Measurements from ENCODE around the gene EMC8.
"Not testable (repeated sequence)": the region's sequence is repeated elsewhere in the genome, so short reads cannot be mapped to it uniquely, and the experiment has no call there.

Gene EMC8

GRCh38 chr16:85799497-85800320, at the start of gene EMC8, which contains the start of gene COX4I1:
Gene EMC8, minus strand, starts transcription at chr16:85799544. Its CDS starts 249 bp downstream, at chr16:85799295.
Gene COX4I1, plus strand, starts transcription at chr16:85799695. Its CDS starts 1,511 bp downstream, at chr16:85801206.
- DNase-seq (ENCODE audit: low read depth in 2 of 2), result peak; percentile 83 to 84

GRCh38 chr16:85848986-85849385, 49.6 kb upstream of the EMC8 start:
- DNase-seq (ENCODE audit: low read depth in 2 of 2), result no peak

- DNase-seq (ENCODE audit: low read depth in 2 of 2), result no peak
Measured at GRCh38 chr16:85847681-85848601, 48.6 kb upstream of the EMC8 start.

DNA sequence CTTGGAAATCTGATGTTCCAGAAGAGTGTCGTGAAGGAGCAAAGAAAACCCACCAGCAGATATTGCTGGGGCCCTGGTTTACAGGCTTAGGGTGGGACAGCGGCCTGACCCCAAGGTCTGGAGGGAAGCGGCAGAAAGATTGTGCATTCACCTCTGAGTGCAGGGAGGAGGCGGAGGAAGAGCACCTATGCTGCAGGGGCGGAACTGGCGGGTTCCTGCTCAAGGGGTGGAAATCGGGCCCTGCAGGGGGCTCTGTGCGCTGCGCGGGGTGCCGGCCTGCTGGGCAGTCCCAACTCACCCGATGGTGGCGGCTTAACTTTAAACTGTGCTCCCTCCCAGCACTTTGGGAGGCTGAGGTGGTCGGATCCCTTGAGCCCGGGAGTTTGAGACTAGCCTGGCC, 47.7 kb upstream of the EMC8 start:
- DNase-seq (ENCODE audit: low read depth in 2 of 2), result no peak

DNA sequence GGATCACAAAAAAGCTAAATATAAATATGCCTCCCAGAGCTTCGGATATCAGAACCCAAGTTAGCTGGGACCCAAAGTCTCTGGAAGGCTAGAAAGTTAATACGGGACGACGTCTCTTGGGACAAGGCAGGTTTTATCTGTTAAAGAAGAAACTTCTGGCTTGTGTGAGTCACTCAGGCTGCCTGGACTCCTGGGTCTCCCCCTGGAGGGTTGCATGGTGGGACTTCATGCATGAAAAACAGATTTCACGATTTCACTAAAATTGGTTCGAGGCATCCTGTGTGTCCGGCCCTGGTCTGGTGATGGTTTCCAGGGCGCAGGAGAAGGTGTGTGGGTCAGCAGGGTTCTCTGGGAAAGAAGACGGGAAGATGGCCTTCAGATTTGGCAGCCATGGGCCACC, 47.1 kb upstream of the EMC8 start:
- DNase-seq (ENCODE audit: low read depth in 2 of 2), result no peak

DNA sequence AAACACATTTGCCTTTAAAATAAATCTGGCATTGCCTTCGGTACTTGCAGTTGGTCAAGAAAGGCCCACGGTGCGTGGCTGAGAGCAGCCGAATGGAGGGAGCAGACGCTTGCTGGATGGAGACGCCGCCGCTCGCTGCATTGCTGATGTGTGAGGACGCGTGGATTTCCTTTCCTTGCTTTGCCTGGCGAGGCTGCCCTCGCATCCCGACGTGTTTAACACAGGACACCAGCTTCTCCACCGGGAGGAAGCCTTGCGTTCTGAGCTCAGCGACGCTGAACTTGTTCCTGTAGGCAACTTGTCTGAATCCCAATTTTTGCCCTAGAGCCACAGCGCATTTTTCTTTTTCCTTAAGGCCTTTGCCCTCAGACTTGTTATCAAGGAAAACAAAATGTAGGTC, 45.9 kb upstream of the EMC8 start:
- DNase-seq (ENCODE audit: low read depth in 2 of 2), result no peak

- DNase-seq (ENCODE audit: low read depth in 2 of 2), result no peak
Measured at GRCh38 chr16:85844786-85845185, 45.4 kb upstream of the EMC8 start.

GRCh38 chr16:85844169-85844481, 44.8 kb upstream of the EMC8 start:
- no peak for DNase-seq (ENCODE audit: low read depth in 2 of 2)

DNA sequence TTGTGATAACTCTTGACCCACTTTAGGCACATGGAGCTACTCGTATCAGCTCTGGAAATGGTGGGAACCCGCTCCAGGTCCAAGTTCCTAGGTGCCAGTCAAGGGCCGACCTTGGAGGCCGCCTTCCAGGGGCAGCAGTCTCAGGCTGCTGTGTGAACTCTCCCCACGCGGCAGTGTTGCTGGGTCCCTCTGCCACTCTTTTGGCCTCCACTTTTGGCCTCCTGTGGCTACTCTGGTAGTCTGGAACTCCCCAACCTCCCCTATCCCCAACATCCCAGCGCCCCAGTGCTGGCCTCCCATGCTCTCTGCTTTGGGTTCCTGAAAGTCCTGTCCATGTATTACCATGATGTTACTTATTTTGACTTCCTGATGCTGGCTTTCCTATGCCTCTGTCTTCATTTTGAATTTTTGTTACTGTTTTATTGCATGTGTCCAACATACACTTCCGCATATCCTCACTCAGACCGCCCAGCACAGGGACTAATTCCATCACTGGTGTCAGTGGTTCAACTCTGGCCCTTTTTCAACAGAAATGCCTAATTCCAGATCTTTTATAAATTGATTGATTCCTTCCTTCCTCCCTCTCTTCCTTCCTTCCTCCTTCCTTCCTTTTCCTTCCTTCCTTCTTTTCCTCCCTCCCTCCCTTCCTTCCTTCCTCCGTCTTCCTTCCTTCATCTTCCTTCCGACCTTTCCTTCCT, 44.3 kb upstream of the EMC8 start:
- no peak for DNase-seq (ENCODE audit: low read depth in 2 of 2)

DNA sequence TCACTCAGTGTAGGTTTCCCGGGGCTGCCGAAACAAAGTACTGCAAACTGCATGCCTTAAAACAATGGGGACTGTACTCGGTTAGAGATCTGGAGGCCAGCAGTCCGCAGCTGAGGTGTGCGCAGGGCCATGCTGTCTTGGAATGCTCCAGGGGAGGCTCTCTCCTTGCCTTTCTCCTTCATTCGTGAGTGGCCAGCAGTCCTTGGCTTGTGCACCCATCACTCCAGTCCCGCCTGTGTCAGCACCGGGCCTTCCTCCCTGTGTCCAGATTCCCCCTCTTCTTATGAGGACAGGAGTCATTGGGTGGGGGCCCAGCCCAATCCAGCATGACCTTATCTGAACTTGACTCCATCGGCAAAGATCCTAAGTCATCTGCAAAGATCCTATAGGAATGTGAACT, 43.5 kb upstream of the EMC8 start:
- no peak for DNase-seq (ENCODE audit: low read depth in 2 of 2)

DNA sequence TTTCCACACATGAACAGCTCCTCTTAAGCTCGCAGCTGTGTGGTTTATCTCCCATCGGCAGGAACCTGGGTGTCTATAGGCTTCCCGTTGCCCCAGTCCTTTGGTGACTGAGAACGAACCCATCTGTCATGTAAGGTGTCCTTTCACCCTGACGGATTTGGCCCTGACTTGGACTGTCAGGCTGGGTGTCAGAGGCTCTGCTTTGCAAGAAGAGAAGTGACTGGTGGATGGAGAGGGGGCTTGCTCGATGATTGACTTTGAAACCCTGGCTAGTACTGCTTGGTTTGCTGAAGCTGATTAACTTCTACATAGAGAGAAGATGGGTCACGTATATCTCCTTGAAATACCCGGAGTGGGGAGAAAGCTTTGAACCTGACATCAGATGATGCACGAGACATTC, 43.1 kb upstream of the EMC8 start:
- DNase-seq (ENCODE audit: low read depth in 2 of 2), result no peak

DNA sequence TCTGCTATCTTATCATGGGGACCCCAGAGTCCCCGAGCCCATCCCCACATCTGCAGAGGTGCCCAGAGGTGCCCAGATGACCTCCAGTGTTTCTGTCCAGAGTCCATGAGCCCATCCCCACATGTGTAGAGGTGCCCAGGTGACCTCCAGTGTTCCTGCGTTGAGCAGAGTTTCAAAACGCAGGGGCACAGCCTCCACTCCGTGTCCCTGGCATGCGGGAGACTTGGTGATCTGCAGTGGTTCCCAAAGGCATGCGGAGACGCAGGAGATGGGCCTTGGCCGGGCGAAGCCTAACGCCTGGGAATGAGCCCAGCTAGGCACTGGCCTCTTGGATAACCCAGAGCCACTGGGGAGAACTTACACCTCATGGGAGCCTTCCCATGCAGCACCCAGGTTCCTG, 41.5 kb upstream of the EMC8 start:
- no peak for DNase-seq (ENCODE audit: low read depth in 2 of 2)

- DNase-seq (ENCODE audit: low read depth in 2 of 2), result no peak
Measured at GRCh38 chr16:85840395-85840794, 41.1 kb upstream of the EMC8 start.

- no peak for DNase-seq (ENCODE audit: low read depth in 2 of 2)
Measured at GRCh38 chr16:85839681-85840240, 40.4 kb upstream of the EMC8 start.

DNA sequence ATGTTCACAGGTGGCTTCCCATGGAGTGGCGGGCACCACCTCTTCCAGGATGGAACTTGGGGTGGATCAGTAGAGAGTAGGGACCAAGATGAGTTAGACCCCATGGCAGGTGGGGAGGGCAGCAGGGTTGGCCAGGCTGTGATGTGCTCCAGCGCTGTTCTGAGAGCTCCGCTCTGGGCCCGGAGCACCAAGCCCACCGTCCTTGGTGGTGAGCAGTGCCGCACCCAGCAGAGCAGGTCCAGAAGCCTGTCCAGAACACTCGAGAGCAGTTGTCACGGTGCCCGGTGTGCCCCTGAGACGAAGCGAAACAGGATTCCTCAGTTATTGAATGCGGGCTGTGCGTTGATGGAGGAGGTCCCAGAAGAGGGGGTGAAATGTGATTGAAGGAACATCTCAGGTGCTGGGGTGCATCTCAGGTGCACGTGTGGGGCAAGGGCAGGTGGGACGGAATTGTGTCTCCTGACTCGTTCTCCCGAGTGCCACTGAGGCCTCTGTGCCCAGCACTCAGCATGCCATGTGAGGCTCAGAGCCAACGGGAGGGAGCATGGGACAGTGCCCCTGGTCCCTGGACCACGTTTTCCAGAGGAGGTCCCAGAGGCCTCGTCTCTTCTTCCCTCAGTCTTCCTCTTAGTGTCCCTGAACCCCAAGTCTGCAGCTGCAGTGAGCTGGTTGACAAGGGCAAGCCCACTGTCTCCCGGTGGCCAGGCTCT, 39.7 kb upstream of the EMC8 start:
- no peak for DNase-seq (ENCODE audit: low read depth in 2 of 2)

GRCh38 chr16:85838381-85838780, 39.0 kb upstream of the EMC8 start:
- DNase-seq (ENCODE audit: low read depth in 2 of 2), result no peak

GRCh38 chr16:85837654-85838053, 38.3 kb upstream of the EMC8 start:
- DNase-seq (ENCODE audit: low read depth in 2 of 2), result not testable (repeated sequence)

GRCh38 chr16:85836706-85837582, 37.6 kb upstream of the EMC8 start:
- DNase-seq (ENCODE audit: low read depth in 2 of 2), result no peak

DNA sequence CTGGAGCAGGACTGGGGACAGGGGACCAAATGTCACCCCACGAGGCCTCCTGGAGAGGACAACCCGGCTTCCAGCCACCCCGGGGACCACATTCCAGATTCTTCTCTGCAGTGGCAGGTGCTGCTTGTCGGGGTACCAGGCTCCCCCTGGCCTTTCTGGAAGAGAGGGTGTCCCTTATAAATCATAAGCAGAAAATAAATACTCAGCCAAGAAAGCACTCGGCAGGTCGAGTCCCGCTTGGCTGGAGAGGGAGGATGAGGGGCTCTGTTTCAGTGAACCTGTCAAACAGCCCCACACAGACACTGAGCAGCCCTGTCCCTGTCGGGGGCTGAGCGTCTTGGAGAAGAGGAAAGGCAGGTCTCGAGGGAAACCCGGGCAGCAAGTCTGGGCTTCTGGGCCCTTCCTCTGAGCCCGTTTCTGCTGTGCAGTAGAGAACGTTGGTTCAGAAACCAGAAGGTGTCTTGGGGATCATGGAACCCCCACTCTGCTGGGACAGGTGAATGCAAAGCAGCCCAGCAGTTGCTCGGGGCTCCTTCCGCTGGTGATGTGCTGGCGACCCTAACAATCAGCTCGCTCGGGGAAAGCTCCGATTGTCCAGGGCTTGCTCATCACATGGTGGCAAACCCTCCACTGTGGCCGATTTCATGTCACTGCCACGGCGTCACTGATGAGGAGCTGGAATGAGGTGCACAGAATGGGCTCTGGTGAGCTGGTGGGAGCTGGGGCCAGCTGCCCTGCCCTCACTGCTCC, 36.8 kb upstream of the EMC8 start:
- no peak for DNase-seq (ENCODE audit: low read depth in 2 of 2)
